ENCODE data around the gene RNF19B.

GRCh38 chr1:32915766-32916706 is 48.6 kb downstream of the RNF19B start:
- TF ChIP-seq POLR2G (IDR thresholded peaks at IDR 0.05; ENCODE audit: low read depth, low read length) (no peak), RAD51 (IDR thresholded peaks at IDR 0.05; ENCODE audit: borderline replicate concordance) (no peak), KDM3A (CRISPR knock-in tag; IDR thresholded peaks at IDR 0.05; ENCODE audit: low read depth) (no peak)
